ENCODE data around the gene TMEM161B.
A peak's percentile ranks its signal among the peaks of the same experiment; 100 is the strongest.
"Not testable (repeated sequence)": the region's sequence is repeated elsewhere in the genome, so short reads cannot be mapped to it uniquely, and the experiment has no call there.

The TMEM161B gene

GRCh38 chr5:88268385-88269184 lies at the start of gene TMEM161B:
TSS of gene TMEM161B (minus strand) at chr5:88268845. CDS start at chr5:88268723, 122 bp downstream.
- DNase-seq, result peak; percentile 83

DNA sequence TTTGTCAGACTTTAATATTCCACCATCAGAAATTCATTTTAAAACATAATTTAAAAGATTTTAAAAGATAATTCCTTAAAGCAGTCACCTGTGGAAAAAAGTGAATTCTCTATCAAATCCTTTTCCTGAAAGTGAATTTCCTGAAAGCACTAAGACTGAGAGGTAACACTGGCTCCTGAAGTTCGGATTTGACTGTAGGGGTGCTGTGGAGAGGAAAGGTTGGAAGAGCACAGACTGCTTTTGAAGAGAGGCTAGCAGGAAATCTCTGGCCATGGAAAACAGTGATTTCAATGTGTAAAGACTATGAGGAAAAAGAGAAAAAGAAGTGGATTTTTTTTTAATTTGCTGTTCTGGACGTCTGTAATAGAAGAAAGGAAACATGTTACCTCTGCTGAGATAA lies 35.7 kb upstream of the TMEM161B start:
- DNase-seq, result no peak

GRCh38 chr5:88298425-88298824 lies 29.8 kb upstream of the TMEM161B start:
- DNase-seq, result no peak

GRCh38 chr5:88290801-88291200 lies 22.2 kb upstream of the TMEM161B start:
- no peak for DNase-seq

DNA sequence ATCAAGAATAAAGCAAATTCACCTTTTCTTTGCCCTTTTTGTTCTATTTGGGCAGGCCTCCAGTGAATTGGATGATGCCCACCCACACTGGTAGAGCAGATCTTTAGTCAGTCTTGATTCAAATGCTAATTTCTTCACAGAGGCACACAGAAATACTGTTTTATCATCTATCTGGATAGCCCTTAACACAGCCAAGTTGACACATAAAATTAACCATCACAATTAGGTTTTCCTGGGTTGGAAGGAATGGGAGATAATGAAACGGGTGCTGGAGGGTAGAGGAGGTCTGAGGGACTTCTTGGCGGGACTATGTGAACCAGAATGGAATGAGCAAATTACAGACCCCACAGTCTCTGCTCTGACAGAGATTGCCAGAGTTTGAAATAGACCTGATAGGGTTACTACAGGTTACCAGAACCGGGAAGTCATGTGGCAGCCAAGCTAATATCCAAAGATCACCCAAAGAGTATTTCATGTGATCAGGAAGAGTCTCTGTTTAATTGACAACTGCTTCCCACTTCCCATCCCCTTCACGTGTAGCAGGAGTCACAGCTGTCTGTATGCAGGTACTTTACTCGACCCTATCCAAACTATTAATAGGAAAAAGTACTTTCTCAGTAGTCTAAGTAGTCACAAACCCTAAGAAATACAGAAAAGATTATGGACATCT lies 20.0 kb upstream of the TMEM161B start:
- DNase-seq, result no peak

DNA sequence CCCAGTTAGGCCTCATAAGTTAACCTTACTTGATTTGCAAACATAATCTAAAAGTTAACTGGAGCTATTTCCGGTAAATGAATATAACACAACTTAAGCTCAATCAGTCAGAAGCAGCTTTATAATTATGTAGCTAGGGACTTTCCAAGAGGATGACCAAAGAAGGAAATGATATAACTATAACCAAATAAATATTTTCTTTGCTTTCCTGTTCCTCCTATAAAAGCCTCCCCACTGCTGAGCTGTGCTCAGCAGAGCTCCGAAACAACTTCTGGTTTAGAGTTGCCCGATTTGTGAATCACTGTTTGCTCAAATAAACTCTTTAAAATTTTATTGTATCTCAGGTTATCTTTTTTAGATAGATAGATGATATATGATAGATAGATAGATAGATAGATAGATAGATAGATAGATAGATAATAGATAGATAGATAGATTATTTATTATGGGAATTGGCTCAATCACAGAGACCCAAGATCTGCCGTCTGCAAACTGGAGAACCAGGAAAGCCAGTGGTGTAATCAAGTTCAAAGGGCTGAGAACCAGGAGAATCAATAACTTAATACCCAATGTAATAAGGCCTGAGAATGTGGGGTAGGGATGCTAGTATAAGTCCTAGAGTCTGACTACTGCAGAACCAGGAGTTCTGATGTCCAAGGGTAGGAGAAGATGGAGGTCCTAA lies 19.3 kb upstream of the TMEM161B start:
- DNase-seq, result no peak

DNA sequence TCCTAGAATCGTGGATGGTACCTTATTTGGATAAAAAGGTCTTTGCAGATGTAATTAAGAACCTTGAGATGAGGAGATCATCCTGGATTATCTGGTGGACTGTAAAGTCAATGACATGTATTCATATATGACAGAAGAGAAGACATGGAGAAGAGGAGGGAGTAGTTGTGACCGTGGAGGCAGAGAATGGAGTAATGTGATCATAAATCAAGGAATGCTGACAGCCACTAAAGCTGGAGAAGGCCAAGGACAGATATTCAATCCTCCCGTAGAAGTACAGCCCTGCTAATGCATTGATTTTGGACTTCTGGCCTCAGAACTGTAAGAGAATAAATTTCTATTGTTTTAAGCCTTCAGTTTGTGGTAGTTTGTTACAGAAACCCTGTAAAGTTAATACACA lies 18.7 kb upstream of the TMEM161B start:
- no peak for DNase-seq

DNA sequence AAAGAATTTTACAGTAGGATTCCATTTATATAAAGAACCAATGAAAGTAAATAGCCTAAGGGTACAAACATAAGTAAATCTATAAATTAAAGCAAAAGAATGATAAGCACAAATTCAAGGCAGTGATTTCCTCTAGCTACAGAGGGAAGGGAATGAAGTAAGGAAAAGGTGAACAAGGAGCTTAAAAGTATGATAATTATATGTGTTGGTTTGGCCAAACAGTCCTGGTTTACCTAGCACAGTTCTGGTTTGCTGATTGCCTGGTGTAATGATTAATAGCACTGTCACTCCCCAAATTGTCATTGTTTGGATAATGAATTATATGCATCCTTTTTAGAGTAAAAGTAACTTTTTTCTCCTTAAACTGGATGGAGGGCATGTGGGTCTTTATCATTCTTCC lies 15.0 kb upstream of the TMEM161B start:
- DNase-seq, result no peak

DNA sequence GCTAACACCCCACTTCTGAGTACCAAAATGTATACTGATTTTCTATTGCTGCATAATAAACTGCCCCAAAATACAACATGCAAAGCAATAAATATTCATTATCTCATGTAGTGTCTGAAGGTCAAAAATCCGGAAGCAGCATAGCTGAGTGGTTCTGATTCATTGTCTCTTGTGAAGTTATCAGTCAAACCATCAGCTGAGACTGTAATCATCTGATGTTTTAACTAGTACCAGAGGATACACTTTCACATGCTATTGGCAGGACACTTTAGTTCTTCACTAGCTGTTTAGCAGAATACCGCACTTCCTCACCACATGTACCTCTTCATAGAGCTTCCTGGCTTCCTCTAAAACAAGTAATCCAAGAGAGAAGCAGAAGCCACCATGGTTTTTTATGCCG lies 12.7 kb upstream of the TMEM161B start:
- DNase-seq, result no peak

DNA sequence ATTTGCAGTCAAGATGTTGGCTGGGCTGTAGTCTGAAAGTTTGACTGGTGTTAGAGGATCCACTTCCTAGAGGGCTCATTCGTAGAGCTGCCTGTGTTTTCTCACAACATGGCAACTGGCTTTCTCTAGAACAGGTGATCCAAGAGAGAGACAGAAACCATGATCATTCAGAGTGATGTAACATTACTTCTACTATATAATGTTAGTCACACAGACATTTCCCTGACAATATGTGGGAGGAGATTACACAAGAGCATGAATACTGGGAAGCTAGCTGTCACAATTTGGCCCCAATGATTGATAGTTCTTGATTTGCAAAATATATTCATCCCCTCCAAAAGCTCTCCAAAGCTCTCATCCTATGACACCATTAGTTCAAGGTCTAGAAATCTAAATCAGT lies 10.9 kb upstream of the TMEM161B start:
- DNase-seq, result no peak

- DNase-seq, result no peak
Measured at GRCh38 chr5:88276378-88276777, 7.7 kb upstream of the TMEM161B start.

GRCh38 chr5:88275581-88275980 lies 6.9 kb upstream of the TMEM161B start:
- no peak for DNase-seq

- DNase-seq, result no peak
Measured at GRCh38 chr5:88269222-88269771, 652 bp upstream of the TMEM161B start.

- DNase-seq, result not testable (repeated sequence)
Measured at GRCh38 chr5:88264565-88264964, 4.1 kb downstream of the TMEM161B start.

DNA sequence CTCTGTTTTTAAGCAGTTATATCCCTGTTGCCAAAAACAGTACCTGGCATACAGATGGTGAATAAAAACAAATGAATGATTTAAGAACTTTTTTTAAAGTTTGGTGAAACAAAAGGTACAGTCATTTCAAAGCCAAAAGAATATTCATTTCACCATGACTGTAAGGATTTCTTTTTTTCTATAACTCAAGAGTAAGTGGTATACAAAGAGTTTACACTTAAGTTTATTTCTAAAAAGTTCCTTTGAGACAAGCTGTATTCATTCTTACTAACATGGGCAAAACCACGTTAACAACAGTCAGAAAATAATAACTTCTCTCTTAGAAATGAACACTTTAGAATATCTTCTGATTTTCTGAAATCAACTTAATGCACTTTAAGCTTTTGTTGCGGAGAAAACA lies 5.3 kb downstream of the TMEM161B start:
- no peak for DNase-seq

GRCh38 chr5:88262116-88262515 lies 6.5 kb downstream of the TMEM161B start:
- DNase-seq, result no peak

DNA sequence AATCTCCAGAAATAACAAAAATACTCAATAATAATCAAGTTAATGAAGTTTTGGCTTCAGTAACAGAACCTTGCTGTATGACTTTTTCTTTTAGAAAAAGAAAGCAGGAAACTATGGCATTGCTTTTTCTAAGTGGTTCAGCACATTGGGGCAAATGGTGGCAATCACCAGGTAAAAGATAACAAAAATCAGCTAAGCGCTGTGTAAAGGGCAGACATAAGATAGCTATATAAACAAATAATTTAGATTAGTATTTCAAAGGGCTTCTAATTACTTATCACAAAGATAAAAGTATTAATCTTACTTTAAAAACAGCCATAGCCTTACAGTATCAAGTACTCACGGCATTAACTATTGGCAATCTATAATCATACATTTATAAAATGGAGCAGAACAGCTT lies 10.0 kb downstream of the TMEM161B start:
- DNase-seq, result no peak

DNA sequence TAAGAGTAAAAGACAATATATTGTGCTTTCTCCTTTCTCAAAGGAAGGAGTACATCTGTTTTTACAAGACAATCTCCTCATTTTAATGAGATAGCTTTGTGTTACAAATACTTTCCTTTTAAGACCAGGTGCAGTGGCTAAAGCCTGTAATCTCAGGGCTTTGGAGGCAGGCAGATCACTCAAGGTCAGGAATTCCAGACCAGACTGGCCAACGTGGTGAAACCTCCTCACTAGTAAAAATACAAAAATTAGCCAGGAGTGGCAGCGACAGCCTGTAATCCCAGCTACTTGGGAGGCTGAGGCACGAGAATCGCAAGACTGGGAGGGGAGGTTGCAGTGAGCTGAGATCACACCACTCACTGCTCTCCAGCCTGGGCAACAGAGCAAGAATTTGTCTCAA lies 11.8 kb downstream of the TMEM161B start:
- no peak for DNase-seq

DNA sequence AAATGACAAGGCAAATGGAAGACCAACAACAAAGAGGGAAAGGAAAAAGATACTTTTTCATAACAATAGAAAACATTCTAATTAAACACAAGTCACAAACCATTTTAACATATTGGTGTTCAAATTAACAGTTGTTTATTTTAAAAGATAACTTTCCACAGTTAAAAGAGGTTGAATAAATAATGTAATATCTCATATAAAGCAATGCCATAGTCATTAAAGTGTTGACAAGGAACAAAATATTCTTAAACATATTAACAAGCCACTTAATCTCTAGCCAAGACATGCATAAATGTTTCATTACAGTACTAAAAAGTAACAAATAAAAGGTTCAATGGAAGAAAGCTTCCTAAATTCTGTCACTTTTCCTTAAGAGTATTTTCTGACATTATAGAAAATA lies 12.6 kb downstream of the TMEM161B start:
- DNase-seq, result no peak

GRCh38 chr5:88254320-88254719 lies 14.3 kb downstream of the TMEM161B start:
- DNase-seq, result no peak

DNA sequence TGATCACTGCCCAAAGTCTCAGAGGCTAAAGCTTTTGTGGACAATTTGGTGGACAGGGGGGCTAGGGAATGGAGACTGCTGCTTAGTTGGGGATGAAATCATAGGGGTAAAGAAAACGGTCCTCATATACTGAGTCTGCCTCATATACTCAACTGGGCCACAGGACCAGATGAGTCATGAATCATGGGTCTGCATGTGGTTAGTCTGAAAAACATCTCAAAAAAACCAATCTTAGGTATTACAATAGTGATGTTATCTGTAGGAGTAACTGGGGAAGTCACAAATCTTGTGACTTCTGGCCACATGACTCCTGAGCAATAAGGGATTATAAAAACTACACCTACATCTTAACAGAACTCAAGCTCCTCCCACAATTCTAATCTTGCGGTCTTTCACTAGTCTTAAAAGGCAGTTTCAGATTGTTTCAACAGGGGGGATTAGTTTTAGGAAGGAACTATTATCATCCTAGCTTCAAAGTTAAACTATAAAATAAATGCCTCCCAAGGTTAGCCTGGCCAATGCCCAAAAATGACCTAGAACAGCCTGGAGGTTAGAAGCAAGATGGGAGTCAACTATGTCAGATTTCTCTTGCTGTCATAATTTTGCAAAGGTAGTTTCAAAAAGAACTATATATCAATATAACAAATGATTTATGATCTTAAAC lies 17.5 kb downstream of the TMEM161B start:
- no peak for DNase-seq

DNA sequence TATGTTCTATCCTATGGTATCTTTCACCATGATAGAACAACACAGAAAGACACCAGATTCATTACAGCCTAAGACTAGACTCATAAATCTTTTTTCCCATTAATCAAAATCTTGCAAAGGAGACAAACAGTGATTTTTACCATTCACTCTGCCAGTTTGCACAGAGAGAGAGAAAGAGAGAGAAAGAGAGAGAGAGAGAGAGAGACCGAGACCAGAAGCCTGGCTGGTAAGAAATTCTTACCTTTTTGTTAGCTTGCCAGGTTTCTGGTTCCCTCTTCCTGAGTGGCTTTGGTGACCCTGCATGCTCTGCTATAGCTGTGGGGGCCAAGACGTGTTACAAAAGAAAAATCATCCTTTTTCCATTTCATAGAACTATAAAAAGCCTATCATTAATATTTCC lies 18.6 kb downstream of the TMEM161B start:
- no peak for DNase-seq
